ENCODE results near the gene TMEM82. TPM values are rescaled to one million over a fixed set of nuclear protein-coding genes. Genes with fewer than 3 reads are reported as not detected.
A peak's percentile ranks its signal among the peaks of the same experiment; 100 is the strongest.

TMEM82 gene
- total and polyA plus RNA-seq, 2 experiments from 2014 or later = 11.9 to 16.4 TPM

DNA sequence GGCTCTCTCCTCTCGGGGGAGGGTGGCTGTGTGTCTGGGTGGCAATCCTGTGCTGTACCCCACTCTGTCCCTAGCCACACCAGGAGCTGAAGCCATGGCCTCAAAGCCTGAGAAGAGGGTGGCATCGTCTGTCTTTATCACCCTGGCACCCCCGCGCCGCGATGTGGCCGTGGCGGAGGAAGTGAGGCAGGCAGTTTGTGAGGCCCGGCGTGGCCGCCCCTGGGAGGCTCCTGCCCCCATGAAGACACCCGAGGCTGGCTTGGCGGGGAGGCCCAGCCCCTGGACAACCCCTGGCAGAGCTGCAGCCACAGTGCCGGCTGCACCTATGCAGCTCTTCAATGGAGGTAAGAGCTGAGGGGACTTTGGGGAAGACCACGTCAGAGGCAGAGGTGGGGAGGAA, 22.6 kb downstream of the TMEM82 start:
- Histone ChIP-seq H3K36me3 (replicated peaks; ENCODE audit: insufficient read depth, low read depth) (no peaks in the 10 kb centered on the region), H3K27me3 (no peaks in the 10 kb centered on the region), H3K4me2 (no peak overlapping the region), H3K4me3 (no peak overlapping the region), H2AFZ (no peak overlapping the region), H3K27ac (peak overlapping the region; percentile 49), H3K4me1 (ENCODE audit: insufficient read depth) (peaks cover 41% of the 10 kb centered on the region), H4K20me1 (ENCODE audit: insufficient read depth, poor library complexity, severe bottlenecking) (peaks cover 46% of the 10 kb centered on the region), H3K9me3 (ENCODE audit: low read depth) (no peaks in the 10 kb centered on the region), H3K9me2 (replicated peaks; ENCODE audit: insufficient read depth) (no peaks in the 10 kb centered on the region), H3K79me2 (peaks cover 69% of the 10 kb centered on the region)
- TF ChIP-seq, protein P1, sequence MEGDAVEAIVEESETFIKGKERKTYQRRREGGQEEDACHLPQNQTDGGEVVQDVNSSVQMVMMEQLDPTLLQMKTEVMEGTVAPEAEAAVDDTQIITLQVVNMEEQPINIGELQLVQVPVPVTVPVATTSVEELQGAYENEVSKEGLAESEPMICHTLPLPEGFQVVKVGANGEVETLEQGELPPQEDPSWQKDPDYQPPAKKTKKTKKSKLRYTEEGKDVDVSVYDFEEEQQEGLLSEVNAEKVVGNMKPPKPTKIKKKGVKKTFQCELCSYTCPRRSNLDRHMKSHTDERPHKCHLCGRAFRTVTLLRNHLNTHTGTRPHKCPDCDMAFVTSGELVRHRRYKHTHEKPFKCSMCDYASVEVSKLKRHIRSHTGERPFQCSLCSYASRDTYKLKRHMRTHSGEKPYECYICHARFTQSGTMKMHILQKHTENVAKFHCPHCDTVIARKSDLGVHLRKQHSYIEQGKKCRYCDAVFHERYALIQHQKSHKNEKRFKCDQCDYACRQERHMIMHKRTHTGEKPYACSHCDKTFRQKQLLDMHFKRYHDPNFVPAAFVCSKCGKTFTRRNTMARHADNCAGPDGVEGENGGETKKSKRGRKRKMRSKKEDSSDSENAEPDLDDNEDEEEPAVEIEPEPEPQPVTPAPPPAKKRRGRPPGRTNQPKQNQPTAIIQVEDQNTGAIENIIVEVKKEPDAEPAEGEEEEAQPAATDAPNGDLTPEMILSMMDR (IDR thresholded peaks at IDR 0.05; ENCODE audit: poor library complexity) = no peak
- TF ChIP-seq EZH2 (IDR thresholded peaks at IDR 0.05; ENCODE audit: borderline replicate concordance) = no peak
- TF ChIP-seq EZH2phosphoT487 (IDR thresholded peaks at IDR 0.05; ENCODE audit: low read depth, severe bottlenecking, unreplicated experiment) = no peak
- 94% methylated on average over 15 of the region's 15 CpGs for WGBS (ENCODE audit: low lambda C conversion rate, missing lambda C conversion rate)
- DNase-seq (ENCODE audit: low spot score) = no peak

DNA sequence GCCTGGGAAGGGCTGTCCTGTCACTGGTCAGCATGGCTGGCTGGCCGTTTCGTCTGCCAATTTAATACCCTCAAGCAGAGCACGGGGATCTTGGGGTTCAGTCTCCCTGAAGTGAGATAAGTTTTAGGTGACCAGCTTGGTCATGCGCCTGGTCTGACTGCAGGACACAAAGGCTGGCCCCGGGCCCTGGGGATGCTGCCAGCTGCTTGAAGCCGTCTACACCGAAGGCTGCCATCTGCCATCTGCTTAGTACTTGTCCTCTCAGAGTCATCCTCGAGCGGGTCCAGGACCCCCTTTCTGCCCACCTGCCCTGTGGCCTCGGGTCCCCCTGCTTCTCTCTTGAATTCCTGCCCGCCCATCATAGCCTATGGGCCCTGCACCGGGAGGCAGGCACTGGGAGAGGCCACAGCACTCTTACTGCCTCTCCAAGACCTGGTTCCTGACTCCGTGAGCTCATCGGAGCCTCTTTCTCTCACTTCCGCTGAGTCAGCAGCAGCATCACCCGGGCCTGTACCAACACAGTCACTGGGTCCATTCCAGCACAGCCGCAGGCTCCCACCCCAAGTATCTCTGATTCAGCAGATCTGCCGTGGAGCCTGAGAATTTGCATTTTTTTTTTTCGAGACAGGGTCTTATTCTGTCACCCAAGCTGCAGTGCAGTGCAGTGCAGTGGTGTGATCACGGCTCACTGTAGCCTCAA, 23.3 kb downstream of the TMEM82 start:
- Histone ChIP-seq H3K4me3 (no peak overlapping the region), H3K4me1 (ENCODE audit: insufficient read depth) (peaks cover 33% of the 10 kb centered on the region), H3K79me2 (peaks cover 61% of the 10 kb centered on the region), H3K27ac (peak overlapping the region; percentile 40), H2AFZ (no peak overlapping the region), H4K20me1 (ENCODE audit: insufficient read depth, poor library complexity, severe bottlenecking) (peaks cover 44% of the 10 kb centered on the region), H3K9me2 (replicated peaks; ENCODE audit: insufficient read depth) (no peaks in the 10 kb centered on the region), H3K4me2 (no peak overlapping the region), H3K36me3 (replicated peaks; ENCODE audit: insufficient read depth, low read depth) (no peaks in the 10 kb centered on the region), H3K9me3 (ENCODE audit: low read depth) (no peaks in the 10 kb centered on the region), H3K27me3 (no peaks in the 10 kb centered on the region)
- TF ChIP-seq EZH2phosphoT487 (IDR thresholded peaks at IDR 0.05; ENCODE audit: low read depth, severe bottlenecking, unreplicated experiment) = no peak
- no peak for TF ChIP-seq EZH2 (IDR thresholded peaks at IDR 0.05; ENCODE audit: borderline replicate concordance)
- TF ChIP-seq, protein P1 (IDR thresholded peaks at IDR 0.05; ENCODE audit: poor library complexity) = no peak
- 88% methylated on average over 20 of the region's 20 CpGs for WGBS (ENCODE audit: low lambda C conversion rate, missing lambda C conversion rate)
- DNase-seq (ENCODE audit: low spot score) = peak; percentile 60

DNA sequence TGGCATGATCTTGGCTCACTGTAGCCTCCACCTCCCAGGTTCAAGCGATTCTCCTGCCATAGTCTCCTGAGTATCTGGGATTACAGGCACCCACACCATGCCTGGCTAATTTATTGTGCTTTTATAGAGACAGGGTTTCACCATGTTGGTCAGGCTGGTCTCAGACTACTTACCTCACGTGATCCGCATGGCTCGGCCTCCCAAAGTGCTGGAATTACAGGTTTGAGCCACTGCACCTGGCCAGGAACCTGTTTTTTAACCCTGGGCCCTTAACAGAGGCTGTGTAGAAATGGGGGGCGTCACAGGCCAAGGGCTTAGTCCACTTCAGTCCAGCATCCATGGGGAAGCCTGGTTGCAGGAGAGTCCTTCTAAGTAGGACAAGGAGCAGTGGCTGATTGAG, 25.6 kb downstream of the TMEM82 start:
- Histone ChIP-seq H3K36me3 (replicated peaks; ENCODE audit: insufficient read depth, low read depth) (no peaks in the 10 kb centered on the region), H3K9me2 (replicated peaks; ENCODE audit: insufficient read depth) (no peaks in the 10 kb centered on the region), H2AFZ (no peak overlapping the region), H3K4me2 (no peak overlapping the region), H3K27ac (no peak overlapping the region), H3K9me3 (ENCODE audit: low read depth) (no peaks in the 10 kb centered on the region), H3K79me2 (peaks cover 38% of the 10 kb centered on the region), H3K27me3 (no peaks in the 10 kb centered on the region), H4K20me1 (ENCODE audit: insufficient read depth, poor library complexity, severe bottlenecking) (peaks cover 22% of the 10 kb centered on the region), H3K4me1 (ENCODE audit: insufficient read depth) (peaks cover 14% of the 10 kb centered on the region), H3K4me3 (no peak overlapping the region)
- TF ChIP-seq, protein P1 (IDR thresholded peaks at IDR 0.05; ENCODE audit: poor library complexity) = no peak
- TF ChIP-seq EZH2 (IDR thresholded peaks at IDR 0.05; ENCODE audit: borderline replicate concordance) = no peak
- no peak for TF ChIP-seq EZH2phosphoT487 (IDR thresholded peaks at IDR 0.05; ENCODE audit: low read depth, severe bottlenecking, unreplicated experiment)
- WGBS (ENCODE audit: low lambda C conversion rate, missing lambda C conversion rate) = 92% methylated on average over 5 of the region's 5 CpGs
- DNase-seq (ENCODE audit: low spot score) = no peak

All from hepatocyte (in vitro differentiated cells).